ENCODE measurements around the gene STAG1.

The STAG1 gene

DNA sequence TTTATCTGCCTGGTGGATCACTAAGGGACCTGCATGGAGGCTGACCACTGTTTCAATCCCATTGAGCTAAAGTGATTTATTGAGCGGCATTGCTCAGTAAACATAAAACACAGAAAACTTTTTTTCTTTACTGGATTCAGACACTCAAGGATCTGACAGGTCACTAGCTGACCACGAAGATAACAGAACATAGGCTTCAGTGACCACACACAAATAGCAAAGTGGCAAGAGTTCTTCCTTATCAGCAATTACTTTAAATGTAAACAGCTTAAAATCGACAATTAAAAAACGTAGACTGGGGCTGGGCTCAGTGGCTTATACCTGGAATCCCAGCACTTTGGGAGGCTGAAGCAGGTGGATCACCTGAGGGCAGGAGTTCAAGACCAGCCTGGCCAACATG is 48.7 kb downstream of the STAG1 start:
- H3K4me3 Mint-ChIP-seq: no peak overlapping the region

DNA sequence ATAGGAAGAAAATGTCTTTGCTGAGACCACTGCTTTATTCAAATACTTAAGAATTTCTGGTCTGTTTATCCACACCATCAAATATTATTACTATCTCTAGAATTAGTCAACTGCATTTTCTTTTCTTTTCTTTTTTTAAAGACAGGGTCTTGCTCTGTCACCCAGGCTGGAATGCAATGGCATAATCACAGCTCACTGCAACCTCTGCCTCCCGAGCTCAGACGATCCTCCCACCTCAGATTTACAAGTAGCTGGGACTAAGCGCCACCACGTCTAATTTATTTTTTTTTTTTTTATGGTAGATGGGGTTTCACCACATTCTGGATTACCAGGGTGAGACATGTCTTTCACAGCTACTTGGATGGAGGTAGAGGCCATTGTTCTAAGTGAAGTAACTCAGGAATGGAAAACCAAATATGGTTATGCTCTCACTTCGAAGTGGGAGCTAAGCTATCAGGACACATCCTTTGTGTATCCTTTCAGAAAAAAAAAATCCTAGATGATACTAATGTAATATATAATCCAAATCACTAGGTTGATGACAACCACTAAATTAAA is 52.8 kb downstream of the STAG1 start:
- H3K4me1 Mint-ChIP-seq: no peaks in the 10 kb centered on the region
- peaks cover 66% of the 10 kb centered on the region for H3K36me3 Mint-ChIP-seq (ENCODE audit: low read depth)
- peaks cover 29% of the 10 kb centered on the region for H3K9me3 Mint-ChIP-seq
- H3K27ac Mint-ChIP-seq: no peak overlapping the region
- TF ChIP-seq, protein P1, sequence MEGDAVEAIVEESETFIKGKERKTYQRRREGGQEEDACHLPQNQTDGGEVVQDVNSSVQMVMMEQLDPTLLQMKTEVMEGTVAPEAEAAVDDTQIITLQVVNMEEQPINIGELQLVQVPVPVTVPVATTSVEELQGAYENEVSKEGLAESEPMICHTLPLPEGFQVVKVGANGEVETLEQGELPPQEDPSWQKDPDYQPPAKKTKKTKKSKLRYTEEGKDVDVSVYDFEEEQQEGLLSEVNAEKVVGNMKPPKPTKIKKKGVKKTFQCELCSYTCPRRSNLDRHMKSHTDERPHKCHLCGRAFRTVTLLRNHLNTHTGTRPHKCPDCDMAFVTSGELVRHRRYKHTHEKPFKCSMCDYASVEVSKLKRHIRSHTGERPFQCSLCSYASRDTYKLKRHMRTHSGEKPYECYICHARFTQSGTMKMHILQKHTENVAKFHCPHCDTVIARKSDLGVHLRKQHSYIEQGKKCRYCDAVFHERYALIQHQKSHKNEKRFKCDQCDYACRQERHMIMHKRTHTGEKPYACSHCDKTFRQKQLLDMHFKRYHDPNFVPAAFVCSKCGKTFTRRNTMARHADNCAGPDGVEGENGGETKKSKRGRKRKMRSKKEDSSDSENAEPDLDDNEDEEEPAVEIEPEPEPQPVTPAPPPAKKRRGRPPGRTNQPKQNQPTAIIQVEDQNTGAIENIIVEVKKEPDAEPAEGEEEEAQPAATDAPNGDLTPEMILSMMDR (IDR thresholded peaks at IDR 0.05; ENCODE audit: unreplicated experiment in 3 of 3): no peak
- no peak overlapping the region for H3K4me3 Mint-ChIP-seq
- H3K27me3 Mint-ChIP-seq (ENCODE audit: low read depth): no peaks in the 10 kb centered on the region

More for the DNA sequence above, 48.7 kb downstream of the STAG1 start:
- no peaks in the 10 kb centered on the region for H3K27me3 Mint-ChIP-seq (ENCODE audit: low read depth)
- H3K4me1 Mint-ChIP-seq: no peaks in the 10 kb centered on the region
- H3K9me3 Mint-ChIP-seq: peaks cover 18% of the 10 kb centered on the region
- TF ChIP-seq, protein P1 (IDR thresholded peaks at IDR 0.05; ENCODE audit: unreplicated experiment in 3 of 3): no peak
- H3K27ac Mint-ChIP-seq: no peak overlapping the region
- H3K36me3 Mint-ChIP-seq (ENCODE audit: low read depth): peaks cover 62% of the 10 kb centered on the region

DNA sequence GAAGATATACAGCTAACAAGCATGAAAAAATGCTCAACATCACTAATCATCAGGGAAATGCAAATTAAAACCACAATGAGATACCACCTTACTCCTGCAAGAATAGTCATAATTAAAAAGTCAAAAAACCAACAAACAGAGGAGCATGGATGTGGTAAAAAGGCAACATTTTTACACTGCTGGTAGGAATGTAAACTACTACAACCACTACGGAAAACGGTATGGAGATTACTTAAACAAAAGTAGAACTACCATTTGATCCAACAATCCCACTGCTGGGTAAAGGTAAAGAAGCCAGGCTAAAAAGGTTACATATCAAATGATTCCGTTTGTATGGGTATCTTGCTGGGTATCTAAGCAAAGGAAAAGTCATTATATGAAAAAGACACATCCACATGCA is 53.8 kb downstream of the STAG1 start:
- no peaks in the 10 kb centered on the region for H3K4me1 Mint-ChIP-seq

DNA sequence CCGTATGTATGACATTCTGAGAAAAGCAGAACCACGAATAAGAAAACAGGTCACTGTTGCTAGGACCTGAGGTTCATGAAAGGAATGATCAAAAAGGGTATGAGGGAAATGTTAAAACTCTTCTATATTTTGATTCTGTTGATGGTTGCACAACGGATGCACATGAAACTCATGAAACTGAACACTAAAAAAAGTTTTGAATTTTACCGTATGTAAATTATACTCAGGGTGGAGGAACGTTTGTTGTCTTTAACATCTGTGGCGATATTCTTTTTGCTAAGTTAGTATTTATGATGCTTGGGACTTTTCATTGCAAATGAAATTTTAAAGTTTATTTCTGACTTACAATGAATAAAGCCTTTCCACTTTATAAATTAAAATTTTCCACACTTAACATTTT is 55.4 kb downstream of the STAG1 start:
- Mint-ChIP-seq H3K27me3 (ENCODE audit: low read depth) (no peaks in the 10 kb centered on the region), H3K36me3 (ENCODE audit: low read depth) (peaks cover 73% of the 10 kb centered on the region), H3K4me1 (no peaks in the 10 kb centered on the region), H3K9me3 (peaks cover 34% of the 10 kb centered on the region), H3K4me3 (no peak overlapping the region), H3K27ac (no peak overlapping the region)
- TF ChIP-seq, protein P1 (IDR thresholded peaks at IDR 0.05; ENCODE audit: unreplicated experiment in 3 of 3): no peak

More for the DNA sequence above, 53.8 kb downstream of the STAG1 start:
- no peak overlapping the region for H3K27ac Mint-ChIP-seq
- no peak overlapping the region for H3K4me3 Mint-ChIP-seq
- H3K9me3 Mint-ChIP-seq: peaks cover 32% of the 10 kb centered on the region
- H3K36me3 Mint-ChIP-seq (ENCODE audit: low read depth): peaks cover 71% of the 10 kb centered on the region
- TF ChIP-seq, protein P1 (IDR thresholded peaks at IDR 0.05; ENCODE audit: unreplicated experiment in 3 of 3): no peak
- H3K27me3 Mint-ChIP-seq (ENCODE audit: low read depth): no peaks in the 10 kb centered on the region

DNA sequence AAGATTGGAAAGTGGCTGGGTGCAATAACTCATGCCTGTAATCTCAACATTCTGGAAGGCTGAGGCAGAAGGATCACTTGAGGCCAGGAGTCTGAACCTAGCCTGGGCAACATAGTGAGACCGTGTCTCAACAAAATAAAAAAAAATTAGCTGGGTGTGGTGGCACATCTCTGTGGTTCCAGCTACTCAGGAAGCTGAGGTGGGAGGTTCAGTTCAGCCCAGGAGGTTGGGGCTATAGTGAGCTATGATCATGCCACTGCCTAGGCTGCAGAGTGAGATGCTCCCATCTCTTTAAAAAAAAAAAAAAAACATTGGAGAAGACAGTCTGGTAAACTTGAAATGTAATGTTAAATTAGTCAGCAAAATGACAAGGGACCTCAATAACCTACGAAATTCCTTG is 57.9 kb downstream of the STAG1 start:
- Mint-ChIP-seq H3K27ac (no peak overlapping the region), H3K36me3 (ENCODE audit: low read depth) (peaks cover 68% of the 10 kb centered on the region), H3K9me3 (peaks cover 29% of the 10 kb centered on the region), H3K27me3 (ENCODE audit: low read depth) (no peaks in the 10 kb centered on the region), H3K4me3 (no peak overlapping the region), H3K4me1 (no peaks in the 10 kb centered on the region)
- TF ChIP-seq, protein P1 (IDR thresholded peaks at IDR 0.05; ENCODE audit: unreplicated experiment in 3 of 3): no peak

DNA sequence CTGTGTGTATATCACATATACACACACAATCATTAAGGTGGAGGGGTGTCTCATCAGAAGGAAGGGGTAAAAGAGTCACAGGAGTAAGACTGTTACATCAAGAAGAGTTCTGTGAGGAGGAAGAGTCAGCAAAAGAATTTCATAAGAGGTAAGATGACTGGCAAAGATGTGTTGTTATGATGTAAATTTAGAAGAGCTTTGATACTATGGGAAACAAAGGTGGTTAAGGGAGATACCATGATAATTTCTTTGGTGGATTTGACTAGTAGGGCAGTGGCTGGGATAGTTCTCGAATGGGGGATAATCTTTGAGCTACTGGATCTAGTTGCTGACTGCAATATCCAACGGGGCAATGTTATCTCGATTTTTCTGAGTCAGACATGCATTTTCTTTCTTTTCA is 61.6 kb downstream of the STAG1 start:
- TF ChIP-seq, protein P1 (IDR thresholded peaks at IDR 0.05; ENCODE audit: unreplicated experiment in 3 of 3): no peak
- Mint-ChIP-seq H3K27ac (no peak overlapping the region), H3K9me3 (peaks cover 11% of the 10 kb centered on the region), H3K27me3 (ENCODE audit: low read depth) (no peaks in the 10 kb centered on the region), H3K4me3 (no peak overlapping the region), H3K36me3 (ENCODE audit: low read depth) (peaks cover 56% of the 10 kb centered on the region), H3K4me1 (peaks cover 6% of the 10 kb centered on the region)
